WTC11 (cell line): ENCODE results near the gene LRRC2. TPM values are rescaled to one million over a fixed set of nuclear protein-coding genes. Genes with fewer than 3 reads are reported as not detected.
A peak's percentile ranks its signal among the peaks of the same experiment; 100 is the strongest.
"Not testable (repeated sequence)": the region's sequence is repeated elsewhere in the genome, so short reads cannot be mapped to it uniquely, and the experiment has no call there.

ENCODE experiments used
- ATAC-seq: fragments of 200-7000 bp; cut with Tn5 transposase; 2 replicates; pipeline ENCODE4 v1.10.0; 2021; ENCODE audit warnings: mild to moderate bottlenecking, moderate library complexity
- CTCF ChIA-PET: fragments of 300-600 bp; sonication (Branson Sonifier 250); formaldehyde crosslinking; loops from one replicate; lab custom pipeline; 2021; ENCODE audit warnings: antibody characterized with exemption; lab: Charles Lee
- POLR2A ChIA-PET: fragments of 350-600 bp; sonication (Branson Sonifier 250); formaldehyde crosslinking; loops from one replicate; lab custom pipeline; 2021; ENCODE audit warnings: antibody characterized with exemption; lab: Charles Lee
- DNase-seq: peaks from one replicate; pipeline ENCODE4 v3.0.0; 2021; ENCODE audit warnings: low spot score
- H3K27ac Mint-ChIP-seq: 2 replicates; pipeline ENCODE4 v1.8.0; 2021; ENCODE audit warnings: mixed read lengths
- H3K27me3 Mint-ChIP-seq: 2 replicates; pipeline ENCODE4 v1.8.0; 2021; ENCODE audit warnings: low read depth, mild to moderate bottlenecking, moderate library complexity, mixed read lengths
- H3K36me3 Mint-ChIP-seq: 2 replicates; pipeline ENCODE4 v1.8.0; 2021; ENCODE audit warnings: mixed read lengths
- H3K4me1 Mint-ChIP-seq: 2 replicates; pipeline ENCODE4 v1.8.0; 2022; ENCODE audit warnings: mixed read lengths
- H3K4me3 Mint-ChIP-seq: 2 replicates; pipeline ENCODE4 v1.8.0; 2021; ENCODE audit warnings: mild to moderate bottlenecking, moderate library complexity, mixed read lengths
- H3K9me3 Mint-ChIP-seq: 2 replicates; pipeline ENCODE4 v1.8.0; 2021; ENCODE audit warnings: mixed read lengths
- AFF4 ChIP-seq: sonication (generic); formaldehyde crosslinking; IDR thresholded peaks from 2 replicates; pipeline ENCODE4 v1.8.1; 2023; ENCODE audit warnings: mild to moderate bottlenecking, missing genetic modification reagents, borderline replicate concordance
- ARID4B ChIP-seq: sonication (generic); formaldehyde crosslinking; IDR thresholded peaks from 2 replicates; pipeline ENCODE4 v1.8.0; 2023; ENCODE audit warnings: missing genetic modification reagents, mild to moderate bottlenecking, borderline replicate concordance
- CBFB ChIP-seq: sonication (generic); formaldehyde crosslinking; IDR thresholded peaks from 2 replicates; pipeline ENCODE4 v1.8.1; 2022; ENCODE audit warnings: mild to moderate bottlenecking, low read depth, missing genetic modification reagents
- ELF4 ChIP-seq: sonication (generic); formaldehyde crosslinking; IDR thresholded peaks from 2 replicates; pipeline ENCODE4 v1.8.1; 2022; ENCODE audit warnings: low read depth, mild to moderate bottlenecking, moderate library complexity, missing genetic modification reagents
- FOXP4 ChIP-seq: sonication (generic); formaldehyde crosslinking; IDR thresholded peaks from 2 replicates; pipeline ENCODE4 v1.8.0; 2022; ENCODE audit warnings: mild to moderate bottlenecking, missing genetic modification reagents
- GTF2I ChIP-seq: fragments of 250-450 bp; sonication (Bioruptor Pico); conservative IDR thresholded peaks from 2 replicates; pipeline ENCODE4 v1.4.0; 2021; ENCODE audit warnings: mild to moderate bottlenecking
- MXD4 ChIP-seq: fragments of 250-450 bp; sonication (Bioruptor Pico); IDR thresholded peaks from 2 replicates; pipeline ENCODE4 v1.8.0; 2021; ENCODE audit warnings: mild to moderate bottlenecking, moderate library complexity, borderline replicate concordance
- NR2C2 ChIP-seq: sonication (generic); formaldehyde crosslinking; IDR thresholded peaks from 2 replicates; pipeline ENCODE4 v1.8.0; 2022; ENCODE audit warnings: mild to moderate bottlenecking, missing genetic modification reagents
- PRDM15 ChIP-seq: sonication (generic); formaldehyde crosslinking; IDR thresholded peaks from 2 replicates; pipeline ENCODE4 v1.8.0; 2022; ENCODE audit warnings: missing genetic modification reagents
- SMAD3 ChIP-seq: sonication (generic); formaldehyde crosslinking; IDR thresholded peaks from 2 replicates; pipeline ENCODE4 v1.8.0; 2022; ENCODE audit warnings: missing genetic modification reagents, mild to moderate bottlenecking, borderline replicate concordance
- ZNF138 ChIP-seq: sonication (generic); formaldehyde crosslinking; conservative IDR thresholded peaks from 2 replicates; pipeline ENCODE4 v1.8.1; 2022; ENCODE audit warnings: mild to moderate bottlenecking, moderate library complexity, missing genetic modification reagents
- ZNF232 ChIP-seq: sonication (generic); formaldehyde crosslinking; IDR thresholded peaks from 2 replicates; pipeline ENCODE4 v1.8.0; 2022; ENCODE audit warnings: mild to moderate bottlenecking, missing genetic modification reagents
- ZNF425 ChIP-seq: fragments of 250-450 bp; sonication (Bioruptor Pico); conservative IDR thresholded peaks from 2 replicates; pipeline ENCODE4 v1.9.0; 2021; ENCODE audit warnings: mild to moderate bottlenecking
- ZNF671 ChIP-seq: fragments of 250-450 bp; sonication (Bioruptor Pico); IDR thresholded peaks from 2 replicates; pipeline ENCODE4 v1.8.0; 2021; ENCODE audit warnings: mild to moderate bottlenecking
- total RNA-seq: library from RNA; stranded (reverse); gene quantifications from 3 replicates; pipeline ENCODE4 v1.2.3, GENCODE V29; 2021

Gene LRRC2
- total RNA-seq, 1 experiment from 2014 or later = 4.9 TPM

GRCh38 chr3:46538803-46539442 is 27.2 kb downstream of the LRRC2 start:
- POLR2A ChIA-PET = interaction anchor here (0.5 to 1.1 kb wide), 2 partner anchors 18 to 50 kb away, joined by 3 to 6 read pairs; no protein-coding TSS in a partner anchor

GRCh38 chr3:46538425-46538802 is 27.7 kb downstream of the LRRC2 start:
- H3K4me1 Mint-ChIP-seq = peaks cover 43% of the 10 kb centered on the region
- POLR2A ChIA-PET = interaction anchor here (0.5 to 1.1 kb wide), 2 partner anchors 19 to 49 kb away, joined by 3 to 6 read pairs; no protein-coding TSS in a partner anchor
- not testable (repeated sequence) for ATAC-seq, H3K9me3 Mint-ChIP-seq, H3K27me3 Mint-ChIP-seq, H3K36me3 Mint-ChIP-seq, DNase-seq, H3K4me3 Mint-ChIP-seq, H3K27ac Mint-ChIP-seq
- CTCF ChIA-PET = interaction anchor here (1.0 kb wide), 1 partner anchor 8 kb away, joined by 3 read pairs; no protein-coding TSS in a partner anchor

More at GRCh38 chr3:46538803-46539442, 27.2 kb downstream of the LRRC2 start:
- H3K27ac Mint-ChIP-seq = no peak overlapping the region
- H3K4me1 Mint-ChIP-seq = peaks cover 46% of the 10 kb centered on the region
- CTCF ChIA-PET = interaction anchor here (1.0 kb wide), 1 partner anchor 50 kb away, joined by 4 read pairs; no protein-coding TSS in a partner anchor
- DNase-seq = no peak
- TF ChIP-seq ZNF671 (no peak), AFF4 (CRISPR knock-in tag) (no peak), ZNF232 (no peak), ZNF138 (no peak), MXD4 (no peak), PRDM15 (CRISPR knock-in tag) (no peak), ARID4B (CRISPR knock-in tag) (no peak)
- H3K36me3 Mint-ChIP-seq = peaks cover 4% of the 10 kb centered on the region
- H3K27me3 Mint-ChIP-seq = no peaks in the 10 kb centered on the region
- ATAC-seq = 0 out of 2 replicates have a peak, but pooled peaks have one; percentile 30
- peaks cover 5% of the 10 kb centered on the region; the same call in 1 of the 2 replicates for H3K9me3 Mint-ChIP-seq
- no peak overlapping the region for H3K4me3 Mint-ChIP-seq

GRCh38 chr3:46537779-46538178 is 28.3 kb downstream of the LRRC2 start:
- ATAC-seq (no peak), DNase-seq (no peak)
- H3K27me3 Mint-ChIP-seq = no peaks in the 10 kb centered on the region
- peaks cover 38% of the 10 kb centered on the region for H3K4me1 Mint-ChIP-seq
- H3K9me3 Mint-ChIP-seq = peaks cover 5% of the 10 kb centered on the region; the same call in 1 of the 2 replicates
- no peak overlapping the region for H3K4me3 Mint-ChIP-seq
- POLR2A ChIA-PET = no interaction called here
- no peak overlapping the region for H3K27ac Mint-ChIP-seq
- peaks cover 5% of the 10 kb centered on the region for H3K36me3 Mint-ChIP-seq
- CTCF ChIA-PET = interaction anchor here (0.6 to 1.1 kb wide), 3 partner anchors 8 to 88 kb away, joined by 3 to 6 read pairs (median 4); no protein-coding TSS in a partner anchor
- no peak for TF ChIP-seq GTF2I (CRISPR knock-in tag)
- TF ChIP-seq FOXP4 (CRISPR knock-in tag) = no peak
- TF ChIP-seq CBFB (CRISPR knock-in tag) = no peak
- no peak for TF ChIP-seq ZNF425
- no peak for TF ChIP-seq ELF4 (CRISPR knock-in tag)
- no peak for TF ChIP-seq SMAD3 (CRISPR knock-in tag)
- TF ChIP-seq NR2C2 = no peak
